HG02970 (cell line): ENCODE results near the gene SPRR1A.

Experiments
- ATAC-seq: cut with Tn5 transposase; IDR thresholded peaks from one replicate; pipeline ENCODE4 v1.9.1; 2021; ENCODE audit warnings: mild to moderate bottlenecking, moderate library complexity, moderate number of reproducible peaks; ENCODE audit not compliant: unreplicated experiment, low FRiP score

Gene SPRR1A

GRCh38 chr1:153024413-153024812 lies 40.5 kb downstream of the SPRR1A start:
- no peak for ATAC-seq

GRCh38 chr1:153025797-153026196 lies 41.9 kb downstream of the SPRR1A start:
- ATAC-seq, result no peak

- no peak for ATAC-seq
Measured at GRCh38 chr1:153028766-153029165, 44.9 kb downstream of the SPRR1A start.

GRCh38 chr1:153030895-153031294 lies 47.0 kb downstream of the SPRR1A start, which contains the start of gene SPRR1B:
Gene SPRR1B (plus strand): TSS chr1:153031203. CDS start chr1:153032346, 1,143 bp downstream.
- no peak for ATAC-seq

GRCh38 chr1:153032073-153032472 lies 48.2 kb downstream of the SPRR1A start:
- ATAC-seq, result no peak

GRCh38 chr1:153032677-153033308 lies 48.9 kb downstream of the SPRR1A start:
- no peak for ATAC-seq

GRCh38 chr1:153035211-153035610 lies 51.3 kb downstream of the SPRR1A start:
- no peak for ATAC-seq
